ENCODE data around the gene KDM4B.

DNA sequence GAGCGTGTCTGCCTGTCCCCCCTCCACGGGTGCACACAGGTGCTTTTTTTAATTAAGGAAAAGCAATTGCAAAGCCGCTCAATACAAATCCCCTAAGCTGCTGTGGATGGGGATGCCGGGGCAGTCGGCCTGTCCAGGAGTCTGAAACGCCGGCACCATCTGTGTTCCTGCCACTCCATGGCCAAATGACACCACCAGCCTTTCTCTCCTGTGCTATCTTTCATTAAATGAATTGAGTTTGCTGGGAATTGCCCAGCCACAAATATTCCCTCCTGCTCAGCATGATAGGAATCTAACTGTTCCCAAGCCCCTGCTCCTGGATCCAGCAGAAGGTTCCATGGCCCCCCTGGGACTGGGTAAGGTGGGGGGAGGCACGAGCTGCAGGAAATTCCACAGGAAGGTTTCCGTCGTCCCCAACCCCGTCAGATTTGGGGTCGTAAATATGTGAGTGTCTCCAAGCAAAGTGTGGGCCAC, 139.2 kb downstream of the KDM4B start:
- no peak for TF ChIP-seq POLR2A (IDR thresholded peaks at IDR 0.05)
- TF ChIP-seq, protein P1, sequence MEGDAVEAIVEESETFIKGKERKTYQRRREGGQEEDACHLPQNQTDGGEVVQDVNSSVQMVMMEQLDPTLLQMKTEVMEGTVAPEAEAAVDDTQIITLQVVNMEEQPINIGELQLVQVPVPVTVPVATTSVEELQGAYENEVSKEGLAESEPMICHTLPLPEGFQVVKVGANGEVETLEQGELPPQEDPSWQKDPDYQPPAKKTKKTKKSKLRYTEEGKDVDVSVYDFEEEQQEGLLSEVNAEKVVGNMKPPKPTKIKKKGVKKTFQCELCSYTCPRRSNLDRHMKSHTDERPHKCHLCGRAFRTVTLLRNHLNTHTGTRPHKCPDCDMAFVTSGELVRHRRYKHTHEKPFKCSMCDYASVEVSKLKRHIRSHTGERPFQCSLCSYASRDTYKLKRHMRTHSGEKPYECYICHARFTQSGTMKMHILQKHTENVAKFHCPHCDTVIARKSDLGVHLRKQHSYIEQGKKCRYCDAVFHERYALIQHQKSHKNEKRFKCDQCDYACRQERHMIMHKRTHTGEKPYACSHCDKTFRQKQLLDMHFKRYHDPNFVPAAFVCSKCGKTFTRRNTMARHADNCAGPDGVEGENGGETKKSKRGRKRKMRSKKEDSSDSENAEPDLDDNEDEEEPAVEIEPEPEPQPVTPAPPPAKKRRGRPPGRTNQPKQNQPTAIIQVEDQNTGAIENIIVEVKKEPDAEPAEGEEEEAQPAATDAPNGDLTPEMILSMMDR (IDR thresholded peaks at IDR 0.05), result no peak
- no peak for TF ChIP-seq EP300 (IDR thresholded peaks at IDR 0.05)
